ENCODE data around the gene ARL4C.

The ARL4C gene

DNA sequence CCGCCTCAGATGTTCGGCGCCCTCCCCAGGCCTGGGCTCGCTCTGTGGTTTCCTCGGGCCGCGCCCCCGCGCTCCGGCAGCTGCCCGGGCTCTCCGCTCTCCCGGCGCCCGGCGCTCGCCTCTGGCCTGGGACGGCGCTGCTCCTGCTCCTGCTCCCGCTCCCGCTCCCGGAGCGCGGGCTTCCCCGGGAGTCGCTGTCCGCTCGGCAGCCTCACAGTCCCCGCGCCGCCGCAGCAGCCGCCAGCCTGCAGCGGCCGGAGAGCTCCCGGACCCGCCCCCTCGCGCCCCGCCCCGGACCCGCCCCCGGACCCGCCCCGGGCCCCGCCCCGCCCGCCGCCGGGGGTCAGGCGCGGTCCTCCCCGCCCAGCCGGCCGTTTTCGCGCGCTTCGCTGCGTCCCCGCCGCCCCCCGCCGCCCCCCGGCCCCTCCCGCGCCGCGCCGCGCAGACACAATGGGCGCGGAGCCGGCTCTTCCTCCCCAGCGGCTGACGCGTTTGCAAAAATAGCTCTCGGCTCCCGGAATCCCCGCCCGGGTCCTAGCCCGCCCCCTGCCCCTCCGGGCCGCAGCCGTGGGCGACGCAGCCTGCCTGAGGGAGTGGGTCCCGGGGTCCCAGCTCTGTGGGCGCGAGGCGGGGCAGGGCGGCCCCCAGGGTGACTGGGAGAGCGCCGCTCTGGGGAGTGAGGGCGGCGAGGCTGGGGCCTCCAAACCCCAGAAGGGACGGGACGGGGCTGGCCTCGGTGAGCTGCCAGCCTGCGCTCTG lies at the start of gene ARL4C:
Gene ARL4C (minus strand): TSS at position 247 of the 759 bp plus-strand sequence. CDS start 495 bp downstream, outside the sequence.
- no peak for DNase-seq (ENCODE audit: low read depth)

GRCh38 chr2:234544659-234545611 lies 48.1 kb upstream of the ARL4C start:
- peak; percentile 7 for DNase-seq (ENCODE audit: low read depth)

DNA sequence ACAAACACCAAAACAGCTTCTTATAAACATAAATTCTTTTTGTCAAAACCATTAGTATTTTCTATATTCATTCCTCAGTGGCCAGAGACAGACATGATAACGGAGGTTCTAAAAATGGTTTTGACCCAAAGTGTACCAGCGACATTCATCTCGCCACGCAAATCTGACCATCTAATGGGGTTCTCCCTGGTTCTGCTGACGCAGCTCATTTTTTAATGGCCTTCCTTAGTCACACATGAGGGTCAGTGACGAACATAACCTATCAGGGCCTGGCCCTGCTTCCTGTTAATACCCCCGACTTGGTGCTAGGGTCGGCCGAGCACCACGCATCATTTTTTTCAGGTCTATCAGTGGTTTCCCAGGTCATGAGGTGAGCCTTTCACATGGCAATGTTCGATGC lies 45.9 kb upstream of the ARL4C start:
- DNase-seq (ENCODE audit: low read depth): no peak

DNA sequence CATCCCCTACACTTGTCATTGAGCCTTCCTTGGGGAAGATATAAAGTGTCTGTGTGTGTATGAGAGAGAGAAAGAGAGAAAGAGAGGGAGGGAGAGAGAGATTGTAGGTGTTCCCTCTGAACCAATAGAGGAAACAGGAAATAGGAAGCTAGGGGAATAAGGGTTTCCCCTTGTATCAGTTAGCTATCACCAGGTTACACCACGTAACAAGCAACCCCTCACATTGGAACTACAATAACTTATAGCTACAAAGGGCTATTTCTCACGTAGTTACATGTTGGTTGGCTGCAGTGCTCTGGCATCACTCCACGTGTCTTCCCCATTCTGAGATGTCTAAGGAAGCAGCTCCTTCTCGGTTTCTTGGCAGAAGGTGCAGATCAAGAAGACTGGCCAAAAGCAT lies 41.0 kb upstream of the ARL4C start:
- DNase-seq (ENCODE audit: low read depth): no peak

DNA sequence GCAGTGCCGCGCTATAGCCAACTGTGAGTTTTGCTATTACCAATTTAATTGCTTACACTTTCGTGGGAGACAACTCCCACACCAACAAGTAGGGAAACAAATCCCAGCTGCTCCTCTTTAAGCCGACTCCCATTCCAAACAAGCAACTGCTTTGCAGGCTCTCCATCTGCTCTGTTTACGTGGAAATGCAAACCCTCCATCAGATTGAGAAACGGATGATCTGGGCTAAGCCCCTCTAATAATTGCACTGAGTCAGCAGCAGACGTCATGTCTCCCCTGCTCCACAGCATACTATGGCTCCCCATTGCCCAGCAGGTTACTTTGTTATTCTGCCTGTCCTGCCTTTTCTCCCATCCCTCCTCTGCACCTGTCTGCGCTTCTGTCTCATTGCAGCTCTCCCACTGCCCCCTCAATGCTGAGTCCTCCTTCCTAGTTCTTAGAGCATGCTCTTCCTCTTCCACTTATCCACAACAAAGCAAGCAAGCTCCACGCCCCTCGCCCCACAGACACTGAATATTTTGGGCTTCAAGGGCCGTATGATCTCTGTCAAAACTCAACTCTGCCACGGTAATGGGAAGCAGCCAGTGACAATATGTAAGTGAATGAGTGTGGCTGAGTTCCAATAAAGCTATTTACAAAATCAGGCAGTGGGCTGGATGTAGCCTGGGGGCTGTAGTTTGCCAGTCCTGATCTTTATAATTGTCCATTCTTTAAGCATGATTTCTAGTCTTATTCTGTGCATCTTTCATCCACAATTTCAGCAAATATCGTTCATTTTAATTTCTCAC lies 39.5 kb upstream of the ARL4C start:
- no peak for DNase-seq (ENCODE audit: low read depth)

DNA sequence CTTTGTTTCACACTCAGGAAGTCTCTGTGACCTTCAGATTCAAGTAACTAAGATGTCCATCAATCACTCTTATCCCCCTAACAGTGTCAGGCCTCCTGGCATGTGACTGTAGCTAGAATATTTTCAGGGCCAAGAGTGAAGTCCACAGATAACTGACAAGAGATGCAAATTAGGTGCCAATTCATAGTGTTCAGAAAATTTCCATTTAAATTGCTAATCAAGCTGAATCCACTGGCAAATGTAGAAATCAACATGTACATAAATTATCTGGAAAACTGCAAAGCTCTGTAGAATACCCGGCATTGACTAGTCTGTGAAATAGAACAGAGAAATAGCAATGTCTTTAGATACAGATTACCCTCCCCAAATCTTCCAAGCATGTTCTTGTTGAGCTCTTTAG lies 38.6 kb upstream of the ARL4C start:
- DNase-seq (ENCODE audit: low read depth): no peak

DNA sequence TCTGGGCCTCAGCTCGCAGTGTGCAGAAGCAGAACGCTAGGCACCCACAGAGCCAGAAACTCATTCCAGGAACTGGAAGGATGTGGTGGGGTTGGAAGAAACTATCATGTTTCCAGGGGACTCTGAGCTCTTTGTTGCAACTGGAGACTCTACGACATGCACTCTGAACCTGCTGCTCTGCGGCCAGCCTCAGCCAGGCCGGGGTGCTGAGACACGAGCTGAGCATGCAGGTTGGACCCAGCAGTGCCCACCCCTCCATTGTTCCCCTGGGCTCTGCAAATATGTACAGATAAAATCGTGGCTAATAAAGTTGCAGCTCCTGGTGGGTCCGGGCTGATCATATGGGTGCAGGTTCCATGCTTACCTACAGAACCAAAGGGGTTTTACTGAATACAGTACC lies 37.6 kb upstream of the ARL4C start:
- DNase-seq (ENCODE audit: low read depth): no peak

- DNase-seq (ENCODE audit: low read depth): no peak
These were observed 36.7 kb upstream of the ARL4C start for GRCh38 chr2:234533626-234534025.

DNA sequence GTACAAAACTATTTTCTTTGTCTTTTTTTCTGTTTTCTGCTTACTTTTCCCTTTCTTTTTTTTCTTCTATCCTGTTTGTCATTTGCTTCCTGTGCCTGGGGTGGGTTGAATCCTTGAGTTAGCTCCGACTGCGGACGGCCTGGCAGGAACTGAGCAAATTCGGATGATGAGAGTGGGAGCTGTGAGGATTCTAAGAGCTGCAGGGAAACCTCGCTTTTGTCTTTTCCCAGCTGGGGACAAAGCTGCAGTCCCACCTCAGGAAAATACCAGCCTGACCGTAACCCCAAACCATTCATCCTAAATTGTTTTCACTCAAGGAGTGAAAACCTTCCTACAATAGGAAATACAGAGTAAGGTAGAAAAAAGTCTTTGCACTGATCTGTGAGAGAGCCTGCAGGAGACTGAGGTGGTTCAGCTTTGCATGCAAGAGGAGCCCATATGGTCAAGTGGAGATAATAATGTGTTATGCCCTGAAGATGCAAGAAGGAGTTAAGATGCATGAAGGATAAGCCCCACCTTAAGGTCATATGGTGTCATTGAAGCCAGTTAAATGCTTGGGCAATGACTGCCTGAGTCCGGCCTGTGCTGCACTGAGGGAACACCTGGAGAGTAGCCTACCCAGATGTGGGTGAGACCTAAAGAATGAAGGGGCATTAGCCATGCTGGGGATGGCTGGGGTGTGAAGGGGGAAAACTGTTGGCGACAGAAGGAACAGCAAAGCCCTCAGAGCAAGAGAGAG lies 31.7 kb upstream of the ARL4C start:
- no peak for DNase-seq (ENCODE audit: low read depth)

- DNase-seq (ENCODE audit: low read depth): no peak
These were observed 29.8 kb upstream of the ARL4C start for GRCh38 chr2:234526711-234527110.

DNA sequence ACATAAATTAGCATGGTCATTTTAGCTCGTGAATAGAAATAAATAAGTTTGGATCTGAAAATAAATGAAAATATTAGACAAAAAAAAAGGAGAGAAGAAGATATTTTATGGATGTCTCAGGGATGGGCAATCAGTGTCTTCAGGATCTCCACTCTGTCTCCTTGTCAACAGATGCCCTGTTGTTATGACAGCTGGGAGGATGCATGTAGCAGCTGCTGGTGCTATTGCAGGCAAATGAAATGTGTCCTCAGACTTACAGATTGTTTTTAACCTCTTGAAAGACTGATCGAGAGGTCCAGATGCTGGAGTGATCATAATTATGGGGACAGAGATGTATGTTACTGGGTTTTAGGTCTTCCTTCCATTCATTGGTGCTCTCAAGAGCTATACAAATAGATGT lies 24.7 kb upstream of the ARL4C start:
- DNase-seq (ENCODE audit: low read depth): no peak

DNA sequence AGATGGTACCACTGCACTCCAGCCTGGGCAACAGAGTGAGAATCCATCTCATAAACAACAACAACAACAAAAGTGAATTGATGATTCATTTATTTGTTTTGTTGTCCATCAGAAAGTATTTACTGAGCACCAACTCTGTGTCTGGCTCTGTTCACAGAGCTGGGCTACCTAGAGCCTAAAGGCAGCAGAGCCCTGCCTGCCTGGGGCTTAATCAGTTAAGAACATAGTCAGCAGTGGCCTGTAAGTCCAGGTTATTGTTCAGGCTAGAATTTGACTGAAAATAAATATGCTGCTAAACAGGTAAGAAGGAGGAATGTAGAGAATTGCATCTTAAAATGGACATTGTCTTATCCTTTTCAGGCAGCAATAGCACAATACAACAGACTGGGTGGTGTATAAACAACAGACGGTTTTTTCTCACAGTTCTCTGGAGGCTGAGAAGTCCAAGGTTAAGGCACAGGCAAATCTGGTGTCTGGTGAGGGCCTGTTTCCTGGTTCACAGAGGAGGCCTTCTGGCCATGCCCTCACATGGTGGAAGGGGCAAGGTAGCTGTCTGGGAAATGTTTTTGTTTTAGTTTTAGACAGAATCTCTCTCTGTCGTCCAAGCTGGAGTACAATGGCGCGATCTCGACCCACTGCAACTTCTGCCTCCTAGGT lies 22.2 kb upstream of the ARL4C start:
- no peak for DNase-seq (ENCODE audit: low read depth)

GRCh38 chr2:234517971-234518370 lies 21.1 kb upstream of the ARL4C start:
- no peak for DNase-seq (ENCODE audit: low read depth)

DNA sequence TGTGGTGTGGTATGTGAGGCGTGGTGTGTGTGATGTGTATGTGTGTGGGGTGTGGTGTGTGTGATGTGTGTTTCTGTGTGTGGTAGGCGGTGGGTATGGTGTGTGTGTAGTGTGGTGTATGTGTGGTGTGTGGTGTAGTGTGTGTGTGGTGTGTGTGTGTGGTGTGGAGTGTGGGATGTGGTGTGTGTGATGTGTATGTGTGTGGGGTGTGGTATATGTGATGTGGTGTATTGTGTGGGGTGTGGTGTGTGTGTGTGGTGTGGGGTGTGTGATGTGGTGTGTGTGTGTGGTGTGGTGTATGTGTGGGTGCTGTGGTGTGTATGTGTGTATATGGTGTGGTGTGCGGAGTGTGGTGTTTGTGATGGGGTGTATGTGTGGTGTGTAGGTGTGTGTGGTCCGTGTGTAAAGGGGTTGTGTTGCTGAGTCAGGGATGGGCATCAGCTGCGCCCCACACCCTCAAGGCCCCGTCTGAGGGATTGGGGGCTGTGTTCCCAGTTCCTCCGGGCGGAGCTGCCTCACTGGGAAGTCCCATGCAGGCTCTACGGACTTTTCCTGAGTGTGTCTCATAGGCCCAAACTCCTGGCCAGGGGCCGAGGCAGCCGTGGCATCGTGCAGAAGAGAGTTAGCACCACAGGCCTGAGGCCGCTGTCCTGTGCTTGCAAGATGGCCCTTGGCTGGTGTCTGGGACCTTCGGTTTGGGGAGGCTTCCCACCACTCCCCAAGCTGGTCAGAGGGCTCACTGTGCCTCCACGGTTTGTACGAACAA lies 18.2 kb upstream of the ARL4C start:
- DNase-seq (ENCODE audit: low read depth): no peak

- DNase-seq (ENCODE audit: low read depth): no peak
These were observed 17.2 kb upstream of the ARL4C start for GRCh38 chr2:234514099-234514498.

- no peak for DNase-seq (ENCODE audit: low read depth)
These were observed 16.2 kb upstream of the ARL4C start for GRCh38 chr2:234512884-234513669.

GRCh38 chr2:234502919-234503285 lies 6.0 kb upstream of the ARL4C start:
- DNase-seq (ENCODE audit: low read depth): no peak

DNA sequence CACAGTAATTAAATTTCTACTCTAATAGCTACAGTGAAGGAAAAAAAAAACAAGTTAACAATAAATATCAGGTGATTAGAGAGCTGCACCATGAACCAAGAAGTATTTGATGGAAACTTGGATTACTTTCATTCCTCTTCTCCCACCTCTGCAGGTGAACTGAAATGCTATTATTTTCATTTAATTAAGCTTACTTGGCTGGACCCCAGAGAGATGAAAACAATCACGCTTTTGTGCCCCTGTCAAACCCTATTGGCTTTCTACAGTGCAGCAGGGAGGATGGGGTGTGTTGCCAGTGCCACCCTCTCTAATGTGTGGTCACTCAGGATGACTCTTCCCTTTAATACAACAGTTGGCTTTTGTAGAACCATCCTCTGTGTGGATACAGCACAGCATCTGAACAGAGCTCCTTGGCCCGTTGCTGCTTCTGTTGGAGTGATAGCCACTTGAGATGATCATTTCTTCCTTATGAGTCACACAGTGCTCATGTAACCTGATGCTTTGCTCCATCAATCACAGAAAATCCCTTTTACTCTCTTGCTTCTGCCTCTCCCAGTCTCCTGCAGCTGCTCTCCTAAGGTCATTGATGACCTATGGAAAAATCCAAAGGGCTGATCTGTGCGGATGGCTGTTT lies 5.5 kb upstream of the ARL4C start:
- no peak for DNase-seq (ENCODE audit: low read depth)

DNA sequence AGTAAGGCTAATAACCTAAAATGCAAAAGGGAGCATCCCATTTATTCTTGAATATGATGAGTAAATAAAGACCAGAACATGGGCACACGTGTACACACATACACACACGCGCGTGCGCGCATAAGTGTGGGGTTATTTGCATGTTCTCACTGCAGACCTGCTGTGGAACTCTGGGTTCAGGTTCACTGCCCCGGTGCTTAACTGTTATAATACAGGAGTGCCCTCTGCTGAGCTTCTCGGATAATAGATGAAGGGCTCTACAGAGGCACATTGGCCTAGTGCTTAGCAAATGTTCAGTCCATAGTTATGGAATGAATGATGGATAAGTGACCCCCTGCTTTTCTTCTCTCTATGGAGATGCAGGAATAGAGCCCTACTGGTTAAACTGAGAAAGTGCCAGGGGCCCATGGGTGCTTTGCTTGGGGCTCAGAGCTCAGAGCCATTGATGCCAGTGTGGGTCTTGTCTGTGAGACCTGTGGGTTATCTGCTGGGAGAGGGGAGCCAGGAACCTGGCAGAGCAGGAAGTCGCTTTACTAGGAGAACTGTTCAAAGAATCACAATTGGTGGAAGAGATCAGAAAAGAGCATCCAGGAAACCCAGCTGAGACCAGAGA lies 3.6 kb upstream of the ARL4C start:
- no peak for DNase-seq (ENCODE audit: low read depth)
